Thoracic aorta (tissue), 2 donors: ENCODE measurements around the gene METTL23. TPM values are rescaled to one million over a fixed set of nuclear protein-coding genes. Genes with fewer than 3 reads are reported as not detected.
"Not testable (repeated sequence)": the region's sequence is repeated elsewhere in the genome, so short reads cannot be mapped to it uniquely, and the experiment has no call there.

ENCODE experiments used
- ATAC-seq: fragments of 150-250 bp; one replicate; pipeline ENCODE4 v1.8.0; 2017; ENCODE audit warnings: low read depth; ENCODE audit not compliant: insufficient number of reproducible peaks, low FRiP score
- DNase-seq: peaks from one replicate; pipeline ENCODE4 v3.0.0-alpha.2; 2020; ENCODE audit warnings: low spot score
- H3K27ac ChIP-seq, 2 donors: fragments of 200-600 bp; sonication (generic); 1 replicate in 1 of 2; 2 replicates in 1 of 2; pipeline ENCODE4 v1.5.1; 2016; ENCODE audit warnings: mild to moderate bottlenecking in 2 of 2, moderate library complexity in 2 of 2
- H3K27me3 ChIP-seq: fragments of 200-600 bp; sonication (generic); replicated peaks from 2 replicates; pipeline ENCODE4 v1.6.0; 2016; ENCODE audit warnings: mild to moderate bottlenecking; ENCODE audit not compliant: insufficient read depth
- H3K36me3 ChIP-seq: fragments of 200-600 bp; sonication (generic); one replicate; pipeline ENCODE4 v1.5.1; 2016
- H3K4me1 ChIP-seq, 2 donors: fragments of 200-600 bp; sonication (generic); 1 replicate in 1 of 2; 2 replicates in 1 of 2; pipeline versions ENCODE4 v1.5.1 to v1.6.0; 2016; ENCODE audit warnings: low read depth in 2 of 2, mild to moderate bottlenecking in 1 of 2; ENCODE audit not compliant: control insufficient read depth in 1 of 2
- H3K4me3 ChIP-seq: fragments of 200-600 bp; sonication (generic); 2 replicates; pipeline ENCODE4 v1.5.1; 2016; ENCODE audit warnings: mild to moderate bottlenecking
- H3K9me3 ChIP-seq: fragments of 200-600 bp; sonication (generic); 2 replicates; pipeline ENCODE4 v1.5.1; 2016
- total RNA-seq, 2 donors: library from RNA; depleted of rRNA; stranded (reverse); fragments of >200 nt; gene quantifications; one replicate each; pipeline versions ENCODE4 v1.1.0 to v1.2.3, GENCODE V29; 2016
- TF ChIP-seq, protein P1 (sequence below): fragments of 200-600 bp; sonication (generic); IDR thresholded peaks from one replicate; pipeline ENCODE4 v1.5.1; 2019; ENCODE audit warnings: antibody characterized with exemption

METTL23 gene
- total RNA-seq, 2 donors from 2014 or later = 12.1 to 42.5 TPM

- Histone ChIP-seq H3K27ac (peak within 1 kb of the TSS; percentile 99 to 100), H3K9me3 (no peaks in the 10 kb centered on the region), H3K27me3 (no peaks in the 10 kb centered on the region), H3K4me1 (peaks cover 32 to 66% of the 10 kb centered on the region in 2 donors), H3K36me3 (peaks cover 23% of the 10 kb centered on the region), H3K4me3 (peak within 1 kb of the TSS; percentile 96)
- ATAC-seq (peak; percentile 88), DNase-seq (peak; percentile 85)
- TF ChIP-seq, protein P1, sequence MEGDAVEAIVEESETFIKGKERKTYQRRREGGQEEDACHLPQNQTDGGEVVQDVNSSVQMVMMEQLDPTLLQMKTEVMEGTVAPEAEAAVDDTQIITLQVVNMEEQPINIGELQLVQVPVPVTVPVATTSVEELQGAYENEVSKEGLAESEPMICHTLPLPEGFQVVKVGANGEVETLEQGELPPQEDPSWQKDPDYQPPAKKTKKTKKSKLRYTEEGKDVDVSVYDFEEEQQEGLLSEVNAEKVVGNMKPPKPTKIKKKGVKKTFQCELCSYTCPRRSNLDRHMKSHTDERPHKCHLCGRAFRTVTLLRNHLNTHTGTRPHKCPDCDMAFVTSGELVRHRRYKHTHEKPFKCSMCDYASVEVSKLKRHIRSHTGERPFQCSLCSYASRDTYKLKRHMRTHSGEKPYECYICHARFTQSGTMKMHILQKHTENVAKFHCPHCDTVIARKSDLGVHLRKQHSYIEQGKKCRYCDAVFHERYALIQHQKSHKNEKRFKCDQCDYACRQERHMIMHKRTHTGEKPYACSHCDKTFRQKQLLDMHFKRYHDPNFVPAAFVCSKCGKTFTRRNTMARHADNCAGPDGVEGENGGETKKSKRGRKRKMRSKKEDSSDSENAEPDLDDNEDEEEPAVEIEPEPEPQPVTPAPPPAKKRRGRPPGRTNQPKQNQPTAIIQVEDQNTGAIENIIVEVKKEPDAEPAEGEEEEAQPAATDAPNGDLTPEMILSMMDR = no peak
Observed at GRCh38 chr17:76726231-76726775, 336 bp upstream of the METTL23 start, which contains the start of gene JMJD6. Gene JMJD6, minus strand, starts transcription at chr17:76726606. Its CDS starts 131 bp downstream, at chr17:76726475.

- TF ChIP-seq, protein P1 = no peak
- peak overlapping the region; percentile 96 for H3K4me3 ChIP-seq
- H3K27ac ChIP-seq = peak overlapping the region; percentile 99
- no peaks in the 10 kb centered on the region for H3K27me3 ChIP-seq
- H3K4me1 ChIP-seq = peaks cover 37 to 71% of the 10 kb centered on the region in 2 donors
- no peak for ATAC-seq
- peaks cover 21% of the 10 kb centered on the region for H3K36me3 ChIP-seq
- DNase-seq = no peak
- no peaks in the 10 kb centered on the region for H3K9me3 ChIP-seq
Observed at GRCh38 chr17:76727745-76728456, 1.3 kb downstream of the METTL23 start.

- not testable (repeated sequence) for H3K4me3 ChIP-seq, H3K27me3 ChIP-seq, H3K27ac ChIP-seq, H3K9me3 ChIP-seq, ATAC-seq, DNase-seq
- peaks cover 20% of the 10 kb centered on the region for H3K36me3 ChIP-seq
- peaks cover 39 to 74% of the 10 kb centered on the region in 2 donors for H3K4me1 ChIP-seq
Observed at GRCh38 chr17:76731800-76732733, 5.4 kb downstream of the METTL23 start.

DNA sequence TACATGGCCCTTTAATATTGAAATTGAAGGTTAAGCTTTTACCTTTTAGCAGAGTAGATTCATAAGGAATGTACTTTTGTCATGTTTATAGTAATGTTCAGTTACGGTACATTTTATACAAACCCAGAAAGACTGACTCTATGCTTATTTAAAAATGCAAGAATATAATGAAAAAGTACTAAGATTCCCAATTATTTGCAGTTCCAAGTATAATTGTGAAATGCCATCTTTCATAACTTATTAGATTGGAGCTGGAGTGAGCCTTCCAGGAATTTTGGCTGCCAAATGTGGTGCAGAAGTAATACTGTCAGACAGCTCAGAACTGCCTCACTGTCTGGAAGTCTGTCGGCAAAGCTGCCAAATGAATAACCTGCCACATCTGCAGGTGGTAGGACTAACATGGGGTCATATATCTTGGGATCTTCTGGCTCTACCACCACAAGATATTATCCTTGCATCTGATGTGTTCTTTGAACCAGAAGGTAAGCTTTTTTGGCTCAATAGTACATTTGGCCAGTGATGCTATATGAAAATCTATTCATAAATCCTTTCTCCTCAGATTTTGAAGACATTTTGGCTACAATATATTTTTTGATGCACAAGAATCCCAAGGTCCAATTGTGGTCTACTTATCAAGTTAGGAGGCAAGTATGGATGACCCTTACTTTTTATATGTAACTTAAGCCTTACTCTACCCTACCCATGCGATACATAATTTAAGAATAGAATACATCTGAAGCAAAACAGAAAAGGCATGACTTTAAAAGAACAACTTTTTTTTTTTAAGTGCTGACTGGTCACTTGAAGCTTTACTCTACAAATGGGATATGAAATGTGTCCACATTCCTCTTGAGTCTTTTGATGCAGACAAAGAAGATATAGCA, 6.3 kb downstream of the METTL23 start:
- no peak overlapping the region for H3K27ac ChIP-seq
- peaks cover 32 to 66% of the 10 kb centered on the region in 2 donors for H3K4me1 ChIP-seq
- TF ChIP-seq, protein P1 = no peak
- no peaks in the 10 kb centered on the region for H3K9me3 ChIP-seq
- ATAC-seq (no peak), DNase-seq (no peak)
- no peak overlapping the region for H3K4me3 ChIP-seq
- peaks cover 20% of the 10 kb centered on the region for H3K36me3 ChIP-seq
- no peaks in the 10 kb centered on the region for H3K27me3 ChIP-seq

DNA sequence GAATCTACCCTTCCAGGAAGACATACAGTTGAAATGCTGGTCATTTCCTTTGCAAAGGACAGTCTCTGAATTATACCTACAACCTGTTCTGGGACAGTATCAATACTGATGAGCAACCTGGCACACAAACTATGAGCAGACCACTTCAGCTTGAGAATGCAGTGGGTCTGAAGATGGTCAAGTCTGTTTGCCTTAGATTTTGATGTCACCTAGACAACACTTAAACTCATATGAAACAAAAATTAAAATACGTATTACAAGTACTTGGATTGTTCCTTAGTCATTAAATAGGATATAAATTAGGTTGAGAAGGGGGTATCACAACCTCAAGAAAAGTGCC, 6.9 kb downstream of the METTL23 start:
- H3K27me3 ChIP-seq = no peaks in the 10 kb centered on the region
- no peaks in the 10 kb centered on the region for H3K9me3 ChIP-seq
- TF ChIP-seq, protein P1 = no peak
- ATAC-seq (no peak), DNase-seq (no peak)
- peaks cover 31 to 68% of the 10 kb centered on the region in 2 donors for H3K4me1 ChIP-seq
- no peak overlapping the region for H3K4me3 ChIP-seq
- H3K36me3 ChIP-seq = peaks cover 20% of the 10 kb centered on the region
- H3K27ac ChIP-seq = no peak overlapping the region
